Transverse colon (tissue), 4 donors: ENCODE results near the gene LYRM4.

ENCODE experiments used
- POLR2A ChIP-seq: fragments of 450-650 bp; IDR thresholded peaks from one replicate; pipeline ENCODE4 v1.6.1; 2016; ENCODE audit warnings: antibody characterized with exemption, mild to moderate bottlenecking, moderate library complexity
- POLR2AphosphoS5 ChIP-seq, 3 donors: sonication (generic); formaldehyde crosslinking; IDR thresholded peaks; one replicate each; pipeline ENCODE4 v1.6.1; 2016; ENCODE audit warnings: antibody characterized with exemption in 3 of 3
- TF ChIP-seq, protein P1 (sequence below), 5 experiments: fragments of 200-600 bp in 3 of 5; fragments of 450-650 bp in 2 of 5; sonication (generic) in 3 of 5; IDR thresholded peaks; 1 replicate in 2 of 5; 2 replicates in 3 of 5; pipeline ENCODE4 v1.5.1; 2016 to 2017; ENCODE audit warnings: antibody characterized with exemption in 5 of 5, inconsistent platforms in 3 of 5, mild to moderate bottlenecking in 2 of 5, moderate library complexity in 1 of 5

DNA sequence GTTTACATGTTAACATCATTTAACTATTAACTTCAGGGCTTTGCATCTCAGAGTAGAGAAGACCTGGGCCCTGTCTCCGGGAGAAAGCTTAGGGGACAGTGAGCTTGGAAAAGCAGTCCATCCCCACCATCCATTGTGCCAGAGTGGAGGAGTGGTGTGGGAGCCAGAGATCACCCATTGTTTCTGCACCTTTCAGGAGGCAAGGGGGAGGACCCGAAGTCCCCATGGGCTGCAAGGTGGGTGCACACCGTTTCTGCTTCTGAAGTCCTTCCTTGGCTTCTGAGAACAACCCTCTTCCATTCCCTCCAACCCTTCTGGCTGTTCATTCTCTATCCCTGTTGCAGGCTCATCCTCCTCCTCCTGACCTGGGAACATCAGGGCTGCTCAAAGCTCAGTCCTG is 179.6 kb downstream of the LYRM4 start:
- TF ChIP-seq, protein P1, sequence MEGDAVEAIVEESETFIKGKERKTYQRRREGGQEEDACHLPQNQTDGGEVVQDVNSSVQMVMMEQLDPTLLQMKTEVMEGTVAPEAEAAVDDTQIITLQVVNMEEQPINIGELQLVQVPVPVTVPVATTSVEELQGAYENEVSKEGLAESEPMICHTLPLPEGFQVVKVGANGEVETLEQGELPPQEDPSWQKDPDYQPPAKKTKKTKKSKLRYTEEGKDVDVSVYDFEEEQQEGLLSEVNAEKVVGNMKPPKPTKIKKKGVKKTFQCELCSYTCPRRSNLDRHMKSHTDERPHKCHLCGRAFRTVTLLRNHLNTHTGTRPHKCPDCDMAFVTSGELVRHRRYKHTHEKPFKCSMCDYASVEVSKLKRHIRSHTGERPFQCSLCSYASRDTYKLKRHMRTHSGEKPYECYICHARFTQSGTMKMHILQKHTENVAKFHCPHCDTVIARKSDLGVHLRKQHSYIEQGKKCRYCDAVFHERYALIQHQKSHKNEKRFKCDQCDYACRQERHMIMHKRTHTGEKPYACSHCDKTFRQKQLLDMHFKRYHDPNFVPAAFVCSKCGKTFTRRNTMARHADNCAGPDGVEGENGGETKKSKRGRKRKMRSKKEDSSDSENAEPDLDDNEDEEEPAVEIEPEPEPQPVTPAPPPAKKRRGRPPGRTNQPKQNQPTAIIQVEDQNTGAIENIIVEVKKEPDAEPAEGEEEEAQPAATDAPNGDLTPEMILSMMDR (IDR thresholded peaks at IDR 0.05): no peak
- no peak for TF ChIP-seq POLR2AphosphoS5 (IDR thresholded peaks at IDR 0.05)
- no peak for TF ChIP-seq POLR2A
